Ascending aorta (tissue), 2 donors: ENCODE results near the gene MATN3. TPM values are rescaled to one million over a fixed set of nuclear protein-coding genes. Genes with fewer than 3 reads are reported as not detected.

ENCODE experiments used
- DNase-seq, 2 donors: peaks; one replicate each; pipeline ENCODE4 v3.0.0-alpha.2; 2019; ENCODE audit warnings: low spot score in 2 of 2
- H3K27ac ChIP-seq, 2 donors: fragments of 200-600 bp; sonication (generic); one replicate each; pipeline ENCODE4 v1.5.1; 2016 to 2017; ENCODE audit warnings: mild to moderate bottlenecking in 1 of 2
- H3K27me3 ChIP-seq: fragments of 200-600 bp; sonication (generic); one replicate; pipeline ENCODE4 v1.5.1; 2017
- H3K36me3 ChIP-seq, 2 donors: fragments of 200-600 bp; sonication (generic); one replicate each; pipeline ENCODE4 v1.5.1; 2016
- H3K4me1 ChIP-seq, 2 donors: fragments of 200-600 bp; sonication (generic); one replicate each; pipeline ENCODE4 v1.5.1; 2016 to 2017; ENCODE audit warnings: mild to moderate bottlenecking in 1 of 2
- H3K4me3 ChIP-seq, 2 donors: fragments of 200-600 bp; sonication (generic); one replicate each; pipeline ENCODE4 v1.5.1; 2016 to 2017; ENCODE audit warnings: mild to moderate bottlenecking in 1 of 2
- H3K9me3 ChIP-seq, 2 donors: fragments of 200-600 bp; sonication (generic); one replicate each; pipeline ENCODE4 v1.5.1; 2016
- intact Hi-C: fragments of 100-400 bp; cut with DNase I; formaldehyde crosslinking; loops from one replicate; pipeline ENCODE4 v1.15.1; 2023
- total RNA-seq: library from RNA; depleted of rRNA; stranded (reverse); fragments of >200 nt; gene quantifications from one replicate; pipeline ENCODE4 v1.1.0, GENCODE V29; 2016
- TF ChIP-seq, protein P1 (sequence below), 3 experiments: fragments of 200-600 bp in 2 of 3; fragments of 450-650 bp in 1 of 3; sonication (generic) in 2 of 3; IDR thresholded peaks; one replicate each; pipeline ENCODE4 v1.5.1; 2016 to 2019; ENCODE audit warnings: antibody characterized with exemption in 3 of 3, mild to moderate bottlenecking in 1 of 3, moderate library complexity in 1 of 3

The MATN3 gene
- total RNA-seq, 1 donor from 2014 or later = 0.64 TPM

DNA sequence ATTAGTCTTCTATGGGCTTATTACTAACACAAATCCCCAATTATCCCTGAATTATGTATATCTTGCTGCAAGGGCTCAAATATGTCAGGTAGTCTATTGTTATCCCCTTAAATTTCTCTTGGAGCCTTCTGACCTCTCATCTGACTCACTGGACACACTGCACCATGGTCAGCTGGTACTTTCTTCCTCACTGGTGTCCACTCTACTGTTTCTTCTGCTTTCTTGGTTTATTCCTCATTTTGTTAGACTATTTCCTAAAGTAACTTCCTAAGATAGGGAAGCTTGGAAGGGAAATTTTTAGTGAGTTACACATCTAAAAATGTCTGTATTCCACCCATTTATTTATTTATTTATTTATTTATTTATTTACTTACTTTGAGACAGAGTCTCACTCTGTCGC, 49.1 kb downstream of the MATN3 start:
- Histone ChIP-seq H3K36me3 (peaks cover 0 to 9% of the 10 kb centered on the region in 2 donors), H3K27ac (no peak overlapping the region), H3K4me1 (no peaks in the 10 kb centered on the region), H3K4me3 (no peak overlapping the region), H3K27me3 (no peaks in the 10 kb centered on the region), H3K9me3 (no peaks in the 10 kb centered on the region)
- no peak for DNase-seq
- intact Hi-C loops = no loop called here
- TF ChIP-seq, protein P1, sequence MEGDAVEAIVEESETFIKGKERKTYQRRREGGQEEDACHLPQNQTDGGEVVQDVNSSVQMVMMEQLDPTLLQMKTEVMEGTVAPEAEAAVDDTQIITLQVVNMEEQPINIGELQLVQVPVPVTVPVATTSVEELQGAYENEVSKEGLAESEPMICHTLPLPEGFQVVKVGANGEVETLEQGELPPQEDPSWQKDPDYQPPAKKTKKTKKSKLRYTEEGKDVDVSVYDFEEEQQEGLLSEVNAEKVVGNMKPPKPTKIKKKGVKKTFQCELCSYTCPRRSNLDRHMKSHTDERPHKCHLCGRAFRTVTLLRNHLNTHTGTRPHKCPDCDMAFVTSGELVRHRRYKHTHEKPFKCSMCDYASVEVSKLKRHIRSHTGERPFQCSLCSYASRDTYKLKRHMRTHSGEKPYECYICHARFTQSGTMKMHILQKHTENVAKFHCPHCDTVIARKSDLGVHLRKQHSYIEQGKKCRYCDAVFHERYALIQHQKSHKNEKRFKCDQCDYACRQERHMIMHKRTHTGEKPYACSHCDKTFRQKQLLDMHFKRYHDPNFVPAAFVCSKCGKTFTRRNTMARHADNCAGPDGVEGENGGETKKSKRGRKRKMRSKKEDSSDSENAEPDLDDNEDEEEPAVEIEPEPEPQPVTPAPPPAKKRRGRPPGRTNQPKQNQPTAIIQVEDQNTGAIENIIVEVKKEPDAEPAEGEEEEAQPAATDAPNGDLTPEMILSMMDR (IDR thresholded peaks at IDR 0.05) = no peak

DNA sequence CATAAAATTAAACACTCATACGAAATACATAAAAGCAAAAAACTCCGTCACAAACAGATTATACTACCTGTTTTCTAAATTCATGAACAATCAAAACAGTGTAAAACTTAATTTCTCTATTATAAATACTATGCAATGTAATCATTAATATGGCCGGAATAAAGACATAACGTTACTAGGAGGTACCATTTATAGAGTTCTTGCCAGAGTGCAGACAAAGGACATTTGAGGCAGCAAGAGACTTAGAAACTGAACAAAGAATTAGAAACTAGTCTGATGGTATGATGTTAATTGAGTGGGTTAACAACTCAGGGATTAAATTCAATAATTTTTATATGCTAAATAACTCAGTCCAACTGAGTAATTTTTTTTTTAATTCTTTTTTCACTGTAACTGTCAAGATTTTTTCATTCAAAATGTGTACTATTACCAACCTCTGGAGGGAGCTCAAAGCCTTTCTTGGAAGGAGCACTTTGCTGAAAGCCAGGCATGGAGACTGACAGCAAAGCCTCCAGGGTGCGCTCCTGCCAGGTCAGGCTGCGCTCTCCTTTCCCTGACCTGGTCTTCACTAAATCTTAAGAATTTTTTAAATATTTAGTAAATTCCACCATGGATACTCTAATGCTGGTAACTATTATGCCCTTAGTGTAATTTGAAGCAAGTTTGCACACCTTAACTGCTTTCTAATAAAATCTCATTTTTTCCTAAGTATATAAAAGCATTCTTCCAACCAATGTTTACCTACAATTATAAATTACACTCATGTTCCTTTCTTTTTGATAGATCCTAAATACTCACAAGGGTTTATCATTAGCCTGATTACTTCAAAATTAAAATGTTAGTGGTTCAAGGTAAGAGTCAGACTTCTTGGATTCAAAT, 56.7 kb downstream of the MATN3 start:
- H3K4me3 ChIP-seq = no peak overlapping the region
- peaks cover 0 to 4% of the 10 kb centered on the region in 2 donors for H3K36me3 ChIP-seq
- no peak overlapping the region for H3K27ac ChIP-seq
- TF ChIP-seq, protein P1 (IDR thresholded peaks at IDR 0.05) = peak; percentile 32 to 79 (median 54)
- DNase-seq = no peak
- no peaks in the 10 kb centered on the region for H3K27me3 ChIP-seq
- no peaks in the 10 kb centered on the region for H3K9me3 ChIP-seq
- intact Hi-C loops = loop anchor here (1.0 kb wide), 1 partner anchor 143 kb away; no protein-coding TSS in a partner anchor
- no peaks in the 10 kb centered on the region for H3K4me1 ChIP-seq

DNA sequence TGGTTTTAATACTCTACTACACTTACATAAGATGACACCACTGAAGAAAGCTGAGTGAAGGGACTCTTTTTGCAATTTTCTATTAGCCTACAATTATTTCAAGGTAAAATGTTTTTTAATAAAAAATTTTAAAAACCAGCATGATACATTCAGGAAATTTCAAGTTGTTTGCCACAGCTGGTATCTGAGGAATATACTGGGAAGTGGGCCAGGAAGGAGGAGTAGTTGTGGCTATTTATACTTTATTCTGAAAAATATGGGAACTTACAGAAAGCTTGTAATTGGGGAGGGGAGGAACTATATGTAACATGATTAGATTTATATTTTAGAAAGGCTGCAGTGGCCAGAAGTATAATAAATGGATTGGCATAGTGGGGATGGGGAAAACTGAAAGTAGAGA, 63.4 kb downstream of the MATN3 start:
- Histone ChIP-seq H3K27ac (no peak overlapping the region), H3K27me3 (no peaks in the 10 kb centered on the region), H3K9me3 (no peaks in the 10 kb centered on the region), H3K36me3 (peaks cover 0 to 11% of the 10 kb centered on the region in 2 donors), H3K4me3 (no peak overlapping the region), H3K4me1 (no peaks in the 10 kb centered on the region)
- DNase-seq = no peak
- intact Hi-C loops = no loop called here
- TF ChIP-seq, protein P1 (IDR thresholded peaks at IDR 0.05) = no peak

DNA sequence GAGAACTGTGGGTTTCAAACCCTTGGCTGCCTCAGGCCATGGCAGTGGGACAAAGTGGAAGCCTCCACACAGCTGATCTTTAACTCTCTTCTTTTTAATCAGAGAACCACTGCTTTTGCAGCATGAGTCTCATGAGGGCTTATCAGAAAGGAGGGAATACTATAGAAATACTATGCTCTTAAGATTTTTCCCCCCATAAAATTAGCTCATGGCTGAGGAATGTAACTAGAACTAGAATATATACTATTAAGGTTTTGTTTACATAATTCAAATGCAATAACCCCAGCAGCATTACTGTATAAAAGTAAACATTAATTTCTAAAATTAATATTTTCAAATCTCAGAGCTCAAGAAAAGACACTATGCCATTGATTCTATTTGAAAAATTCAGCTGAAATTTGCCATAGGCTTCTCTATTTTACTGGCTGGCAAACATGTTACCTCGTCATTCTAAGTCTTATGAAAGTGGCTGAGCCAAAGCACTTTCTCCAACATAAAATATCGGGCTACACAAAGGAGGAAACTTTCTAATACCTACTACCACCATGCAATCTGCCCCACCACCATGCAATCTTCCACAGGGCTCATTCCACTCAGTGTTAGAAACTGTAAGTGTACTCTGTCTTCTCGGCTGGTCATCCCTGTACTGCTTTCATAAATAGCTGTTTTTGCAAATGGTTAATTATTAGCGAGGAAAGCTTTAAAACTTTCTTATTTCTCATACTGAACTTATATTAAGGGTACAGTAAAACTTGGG, 65.1 kb downstream of the MATN3 start:
- TF ChIP-seq, protein P1 (IDR thresholded peaks at IDR 0.05) = no peak

DNA sequence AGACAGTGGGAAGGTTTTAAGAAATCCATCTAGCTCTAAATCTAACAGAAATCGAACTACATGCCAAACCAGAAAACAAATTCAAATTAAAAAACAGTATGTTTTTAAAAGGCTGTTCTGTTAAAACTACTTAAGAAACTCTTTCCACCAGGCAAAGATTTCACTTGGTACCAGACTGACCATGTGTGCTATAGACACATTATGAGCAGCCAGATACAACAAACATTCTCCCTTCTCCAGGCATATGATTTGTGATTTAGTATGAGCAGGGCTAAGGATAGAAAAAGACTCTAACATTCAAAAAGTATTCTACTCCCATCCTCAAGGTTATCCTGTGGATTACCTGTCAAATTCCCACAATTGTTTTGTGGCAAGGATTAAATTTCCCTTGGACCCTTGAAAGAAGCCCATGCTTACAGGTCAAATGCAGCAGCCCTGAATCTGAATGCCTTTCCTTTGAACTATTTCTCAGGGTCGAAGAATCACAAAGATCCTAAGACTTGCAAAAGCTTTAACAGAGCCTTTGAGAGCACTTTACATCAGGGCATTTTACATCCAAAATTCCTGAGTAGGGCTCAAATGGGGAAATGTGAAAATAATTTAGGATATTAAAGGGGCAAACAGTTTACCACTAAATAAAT, 68.1 kb downstream of the MATN3 start:
- Histone ChIP-seq H3K27ac (no peak overlapping the region), H3K4me1 (no peaks in the 10 kb centered on the region), H3K36me3 (peaks cover 0 to 7% of the 10 kb centered on the region in 2 donors), H3K27me3 (no peaks in the 10 kb centered on the region), H3K9me3 (no peaks in the 10 kb centered on the region), H3K4me3 (no peak overlapping the region)
- no peak for DNase-seq
- intact Hi-C loops = no loop called here
- TF ChIP-seq, protein P1 (IDR thresholded peaks at IDR 0.05) = no peak

More for the DNA sequence above, 65.1 kb downstream of the MATN3 start:
- no peak for DNase-seq
- no peak overlapping the region for H3K4me3 ChIP-seq
- H3K27me3 ChIP-seq = no peaks in the 10 kb centered on the region
- no peaks in the 10 kb centered on the region for H3K9me3 ChIP-seq
- H3K27ac ChIP-seq = no peak overlapping the region
- intact Hi-C loops = no loop called here
- no peaks in the 10 kb centered on the region for H3K4me1 ChIP-seq
- peaks cover 0 to 11% of the 10 kb centered on the region in 2 donors for H3K36me3 ChIP-seq
